ENCODE data around the gene MAPT. TPM values are rescaled to one million over a fixed set of nuclear protein-coding genes. Genes with fewer than 3 reads are reported as not detected.

The MAPT gene
- total RNA-seq, 1 donor from 2014 or later = 2.4 TPM

- Mint-ChIP-seq H3K9me3 (no peaks in the 10 kb centered on the region), H3K27ac (no peak overlapping the region), H3K4me1 (no peaks in the 10 kb centered on the region), H3K36me3 (no peaks in the 10 kb centered on the region), H3K27me3 (ENCODE audit: insufficient read depth, low read depth) (peaks cover 4% of the 10 kb centered on the region), H3K4me3 (no peak overlapping the region)
- no peaks in the 10 kb centered on the region for H3K79me2 ChIP-seq (ENCODE audit: low read depth)
- no peak for DNase-seq (ENCODE audit: low spot score)
- H3F3A ChIP-seq (ENCODE audit: low read depth) = no peaks in the 10 kb centered on the region
- no peaks in the 10 kb centered on the region for H4K20me1 ChIP-seq (ENCODE audit: low read depth)
- H2AFZ ChIP-seq (replicated peaks) = no peak overlapping the region
- no peak for TF ChIP-seq EZH2 (IDR thresholded peaks at IDR 0.05)
- no peak for TF ChIP-seq CTCF (IDR thresholded peaks at IDR 0.05)
- no peak for TF ChIP-seq EZH2phosphoT487 (IDR thresholded peaks at IDR 0.05)
- H3K9me3 ChIP-seq (ENCODE audit: low read depth) = no peaks in the 10 kb centered on the region
- no peak overlapping the region for H3K4me3 ChIP-seq
- H3K27me3 ChIP-seq = no peaks in the 10 kb centered on the region
- no peaks in the 10 kb centered on the region for H3K36me3 ChIP-seq
- no peak overlapping the region for H3K9ac ChIP-seq
- no peak overlapping the region for H3K4me2 ChIP-seq
- no peak overlapping the region for H3K27ac ChIP-seq
- no peaks in the 10 kb centered on the region for H3K4me1 ChIP-seq
These were observed 75.4 kb downstream of the MAPT start for GRCh38 chr17:45969726-45970125.

GRCh38 chr17:45970659-45971058 lies 76.3 kb downstream of the MAPT start:
- H3K4me2 ChIP-seq = no peak overlapping the region
- H4K20me1 ChIP-seq (ENCODE audit: low read depth) = no peaks in the 10 kb centered on the region
- peaks cover 4% of the 10 kb centered on the region for H3K27me3 Mint-ChIP-seq (ENCODE audit: insufficient read depth, low read depth)
- H3K4me3 ChIP-seq = no peak overlapping the region
- H3K4me1 Mint-ChIP-seq = no peaks in the 10 kb centered on the region
- TF ChIP-seq EZH2 (IDR thresholded peaks at IDR 0.05) (no peak), EZH2phosphoT487 (IDR thresholded peaks at IDR 0.05) (no peak), CTCF (IDR thresholded peaks at IDR 0.05) (no peak)
- no peak overlapping the region for H3K27ac ChIP-seq
- H3K9me3 ChIP-seq (ENCODE audit: low read depth) = no peaks in the 10 kb centered on the region
- no peak for DNase-seq (ENCODE audit: low spot score)
- no peak overlapping the region for H3K4me3 Mint-ChIP-seq
- no peak overlapping the region for H2AFZ ChIP-seq (replicated peaks)
- no peaks in the 10 kb centered on the region for H3K36me3 Mint-ChIP-seq
- H3K27me3 ChIP-seq = no peaks in the 10 kb centered on the region
- no peaks in the 10 kb centered on the region for H3K79me2 ChIP-seq (ENCODE audit: low read depth)
- H3K9ac ChIP-seq = no peak overlapping the region
- no peak overlapping the region for H3K27ac Mint-ChIP-seq
- no peaks in the 10 kb centered on the region for H3K4me1 ChIP-seq
- no peaks in the 10 kb centered on the region for H3K36me3 ChIP-seq
- H3K9me3 Mint-ChIP-seq = no peaks in the 10 kb centered on the region
- no peaks in the 10 kb centered on the region for H3F3A ChIP-seq (ENCODE audit: low read depth)

- Histone ChIP-seq H3K4me1 (no peaks in the 10 kb centered on the region), H3K79me2 (ENCODE audit: low read depth) (no peaks in the 10 kb centered on the region), H3K36me3 (no peaks in the 10 kb centered on the region), H3K4me3 (no peak overlapping the region), H2AFZ (replicated peaks) (peak overlapping the region; percentile 68), H3K27me3 (no peaks in the 10 kb centered on the region), H3K9ac (no peak overlapping the region), H4K20me1 (ENCODE audit: low read depth) (no peaks in the 10 kb centered on the region), H3F3A (ENCODE audit: low read depth) (no peaks in the 10 kb centered on the region), H3K4me2 (no peak overlapping the region), H3K9me3 (ENCODE audit: low read depth) (no peaks in the 10 kb centered on the region), H3K27ac (no peak overlapping the region)
- Mint-ChIP-seq H3K36me3 (no peaks in the 10 kb centered on the region), H3K4me1 (no peaks in the 10 kb centered on the region), H3K27me3 (ENCODE audit: insufficient read depth, low read depth) (peaks cover 4% of the 10 kb centered on the region), H3K27ac (no peak overlapping the region), H3K9me3 (no peaks in the 10 kb centered on the region), H3K4me3 (no peak overlapping the region)
- TF ChIP-seq CTCF (IDR thresholded peaks at IDR 0.05) (peak; percentile 59), EZH2 (IDR thresholded peaks at IDR 0.05) (no peak)
- peak; percentile 42 for DNase-seq (ENCODE audit: low spot score)
These were observed 77.4 kb downstream of the MAPT start for GRCh38 chr17:45971698-45972141.
